BE2C (cell line): ENCODE data around the gene DENND1A.
A peak's percentile ranks its signal among the peaks of the same experiment; 100 is the strongest.

ENCODE experiments used
- DNase-seq: peaks from one replicate; pipeline ENCODE4 v3.0.0-alpha.2; 2020
- H3K27me3 ChIP-seq: fragments of 250-450 bp; sonication (Bioruptor Pico); 2 replicates; pipeline ENCODE4 v1.5.1; 2020; ENCODE audit warnings: mild to moderate bottlenecking
- H3K36me3 ChIP-seq: fragments of 250-450 bp; sonication (Bioruptor Pico); 2 replicates; pipeline ENCODE4 v1.5.1; 2020; ENCODE audit warnings: mild to moderate bottlenecking
- H3K4me1 ChIP-seq: fragments of 250-450 bp; sonication (Bioruptor Pico); 2 replicates; pipeline ENCODE4 v1.5.1; 2020
- H3K4me3 ChIP-seq: 2 replicates; pipeline ENCODE4 v1.5.1; 2011; ENCODE audit warnings: low read depth, low read length
- H3K9me3 ChIP-seq: fragments of 250-450 bp; sonication (Bioruptor Pico); 2 replicates; pipeline ENCODE4 v1.5.1; 2020
- CTCF ChIP-seq: IDR thresholded peaks from 2 replicates; pipeline ENCODE4 v1.5.1; 2012; ENCODE audit warnings: mild to moderate bottlenecking, low read depth, low read length

Gene DENND1A

DNA sequence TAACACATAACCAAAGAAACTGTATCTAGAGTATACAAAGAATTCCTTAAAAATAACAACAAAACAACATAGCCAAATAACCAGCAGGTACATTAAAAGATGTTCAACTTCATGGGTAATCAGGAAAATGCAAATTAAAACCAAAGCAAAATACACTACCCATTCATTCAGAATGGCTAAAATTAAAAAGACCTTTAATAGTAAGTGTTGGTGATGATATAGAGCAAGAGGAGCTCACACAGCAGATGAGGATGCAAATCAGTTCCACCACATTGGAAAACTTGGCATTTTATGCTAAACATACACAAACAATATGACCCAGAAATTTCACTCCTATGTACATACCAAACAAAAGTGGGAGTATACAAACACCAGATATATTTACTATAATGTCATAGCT is 97.8 kb downstream of the DENND1A start:
- Histone ChIP-seq H3K4me3 (no peak overlapping the region), H3K4me1 (no peaks in the 10 kb centered on the region), H3K27me3 (no peaks in the 10 kb centered on the region), H3K9me3 (no peaks in the 10 kb centered on the region), H3K36me3 (no peaks in the 10 kb centered on the region)
- no peak for DNase-seq
- no peak for TF ChIP-seq CTCF

DNA sequence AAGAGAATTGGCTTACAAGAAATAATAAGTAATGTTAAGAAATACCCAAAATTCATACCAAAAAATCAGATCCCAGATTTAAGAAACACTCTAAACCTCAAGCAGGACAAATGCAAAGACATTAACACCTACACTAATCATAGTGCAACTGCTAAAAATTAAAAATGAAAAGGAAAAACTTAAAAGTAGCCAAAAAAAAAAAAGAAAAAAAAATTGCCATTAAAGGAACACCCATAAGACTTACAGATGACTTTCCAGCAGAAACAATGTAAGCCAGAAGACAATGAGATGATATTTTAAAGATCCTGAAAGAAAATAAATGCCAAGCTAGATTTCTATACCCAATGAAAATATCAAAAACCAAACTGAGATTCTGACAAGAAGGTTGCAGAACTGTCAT is 101.5 kb downstream of the DENND1A start:
- H3K9me3 ChIP-seq = no peaks in the 10 kb centered on the region

GRCh38 chr9:123825342-123826060 is 104.4 kb downstream of the DENND1A start:
- Histone ChIP-seq H3K27me3 (no peaks in the 10 kb centered on the region), H3K36me3 (no peaks in the 10 kb centered on the region), H3K4me1 (no peaks in the 10 kb centered on the region), H3K9me3 (no peaks in the 10 kb centered on the region), H3K4me3 (no peak overlapping the region)
- peak; percentile 16 for DNase-seq
- peak; percentile 43 for TF ChIP-seq CTCF

More for the DNA sequence above, 101.5 kb downstream of the DENND1A start:
- TF ChIP-seq CTCF = no peak
- Histone ChIP-seq H3K27me3 (no peaks in the 10 kb centered on the region), H3K36me3 (no peaks in the 10 kb centered on the region), H3K4me1 (no peaks in the 10 kb centered on the region), H3K4me3 (no peak overlapping the region)
- DNase-seq = no peak

- no peak for TF ChIP-seq CTCF
- Histone ChIP-seq H3K27me3 (no peaks in the 10 kb centered on the region), H3K36me3 (no peaks in the 10 kb centered on the region), H3K4me1 (no peaks in the 10 kb centered on the region), H3K9me3 (no peaks in the 10 kb centered on the region), H3K4me3 (no peak overlapping the region)
- no peak for DNase-seq
These were observed 106.6 kb downstream of the DENND1A start for GRCh38 chr9:123823194-123823947.

- DNase-seq = no peak
- no peaks in the 10 kb centered on the region for H3K27me3 ChIP-seq
- no peaks in the 10 kb centered on the region; the same call in 1 of the 2 replicates for H3K4me1 ChIP-seq
- H3K4me3 ChIP-seq = no peak overlapping the region
- H3K36me3 ChIP-seq = no peaks in the 10 kb centered on the region
- TF ChIP-seq CTCF = no peak
- no peaks in the 10 kb centered on the region for H3K9me3 ChIP-seq
These were observed 108.3 kb downstream of the DENND1A start for GRCh38 chr9:123821619-123822018.

DNA sequence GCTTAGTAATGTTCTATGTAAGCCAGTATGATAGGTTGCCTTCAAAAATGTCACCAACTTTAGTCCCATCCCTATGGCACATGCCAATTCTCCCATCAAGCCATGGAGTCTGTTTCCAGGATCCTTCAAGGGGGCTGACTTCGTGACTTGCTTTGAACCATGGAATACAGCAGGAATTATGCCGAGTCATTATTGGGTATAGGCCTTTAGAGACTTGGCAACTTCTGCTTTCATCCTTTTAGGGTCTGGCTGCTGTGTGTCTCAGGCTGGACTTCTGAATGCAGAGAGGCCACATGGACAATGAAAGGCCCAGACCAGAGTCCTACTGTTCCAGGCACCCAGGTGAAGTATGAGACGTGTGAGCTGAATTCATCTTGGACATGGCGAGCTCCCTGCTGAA is 109.8 kb downstream of the DENND1A start:
- no peak overlapping the region for H3K4me3 ChIP-seq
- H3K36me3 ChIP-seq = no peaks in the 10 kb centered on the region
- TF ChIP-seq CTCF = no peak
- no peak for DNase-seq
- H3K27me3 ChIP-seq = no peaks in the 10 kb centered on the region
- H3K9me3 ChIP-seq = no peaks in the 10 kb centered on the region
- H3K4me1 ChIP-seq = no peaks in the 10 kb centered on the region; the same call in 1 of the 2 replicates
